ENCODE data around the gene OTOA. TPM values are rescaled to one million over a fixed set of nuclear protein-coding genes. Genes with fewer than 3 reads are reported as not detected.
"Not testable (repeated sequence)": the region's sequence is repeated elsewhere in the genome, so short reads cannot be mapped to it uniquely, and the experiment has no call there.

Gene OTOA
- total and polyA plus RNA-seq, 5 donors = 0.07 TPM; not detected in 4

- intact Hi-C loops (cut with DNase I); H3K4me3 ChIP-seq (ENCODE audit: low read length); H3K27me3 ChIP-seq (ENCODE audit: control insufficient read depth, insufficient read depth); H3K4me1 ChIP-seq (ENCODE audit: control insufficient read depth, insufficient read depth, low read length); H3K27ac ChIP-seq (ENCODE audit: low read length); H3K9me3 ChIP-seq (ENCODE audit: control insufficient read depth, low read length); DNase-seq; ATAC-seq: not testable (repeated sequence)
- WGBS = 98% methylated on average over 37 of the region's 37 CpGs
Measured at GRCh38 chr16:21629616-21630539, 33.9 kb upstream of the OTOA start.

DNA sequence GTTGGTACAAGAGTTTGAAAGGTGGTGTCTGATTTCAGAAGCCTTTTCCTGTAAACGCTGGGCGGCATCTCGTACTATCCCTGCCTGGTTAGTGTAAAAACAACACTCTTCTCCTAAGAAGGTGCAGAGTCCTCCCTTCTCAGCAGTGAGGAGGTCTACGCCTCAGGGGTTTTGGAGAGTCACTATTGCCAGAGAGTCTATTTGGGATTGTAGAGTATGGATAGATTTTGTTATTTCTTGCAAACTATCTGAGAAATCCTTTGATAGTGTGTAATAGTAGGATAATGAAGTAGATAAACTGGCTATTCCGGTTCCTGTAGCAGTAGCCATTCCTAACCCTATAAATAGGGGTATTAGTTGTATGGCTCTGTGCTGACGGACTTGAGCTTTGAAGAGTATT is 32.9 kb upstream of the OTOA start:
- H3K27me3 ChIP-seq (ENCODE audit: control insufficient read depth, insufficient read depth); H3K4me1 ChIP-seq (ENCODE audit: control insufficient read depth, insufficient read depth, low read length); ATAC-seq; H3K9me3 ChIP-seq (ENCODE audit: control insufficient read depth, low read length); DNase-seq; H3K4me3 ChIP-seq (ENCODE audit: low read length); H3K27ac ChIP-seq (ENCODE audit: low read length); intact Hi-C loops (cut with DNase I): not testable (repeated sequence)
- WGBS = 93% methylated on average over 6 of the region's 6 CpGs

DNA sequence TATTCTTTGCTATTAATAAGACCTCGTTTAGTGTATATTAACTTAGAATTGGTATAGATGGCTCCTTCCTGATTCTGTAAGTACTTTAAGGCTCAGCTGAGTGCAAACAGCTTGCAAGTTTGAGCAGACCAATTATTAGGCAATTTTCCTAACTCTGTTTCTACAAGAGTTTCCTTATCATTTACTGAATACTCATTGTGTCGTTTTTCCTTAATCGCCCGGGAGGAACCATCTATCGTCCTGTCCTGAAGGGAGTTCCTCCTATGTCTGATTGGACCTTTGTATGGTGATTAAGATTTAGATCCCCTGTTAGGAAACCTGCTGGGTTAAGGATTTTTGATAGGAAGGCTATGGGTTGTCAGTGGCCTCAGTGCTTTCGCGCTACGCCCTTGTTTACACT is 32.4 kb upstream of the OTOA start:
- intact Hi-C loops (cut with DNase I); ATAC-seq; H3K4me3 ChIP-seq (ENCODE audit: low read length); DNase-seq; H3K9me3 ChIP-seq (ENCODE audit: control insufficient read depth, low read length); H3K27ac ChIP-seq (ENCODE audit: low read length); H3K27me3 ChIP-seq (ENCODE audit: control insufficient read depth, insufficient read depth); H3K4me1 ChIP-seq (ENCODE audit: control insufficient read depth, insufficient read depth, low read length): not testable (repeated sequence)
- 77% methylated on average over 8 of the region's 8 CpGs for WGBS

- H3K27ac ChIP-seq (ENCODE audit: low read length); DNase-seq; H3K4me3 ChIP-seq (ENCODE audit: low read length); H3K4me1 ChIP-seq (ENCODE audit: control insufficient read depth, insufficient read depth, low read length); H3K27me3 ChIP-seq (ENCODE audit: control insufficient read depth, insufficient read depth); intact Hi-C loops (cut with DNase I); H3K9me3 ChIP-seq (ENCODE audit: control insufficient read depth, low read length); ATAC-seq: not testable (repeated sequence)
- WGBS = 87% methylated on average over 5 of the region's 5 CpGs
Measured at GRCh38 chr16:21631951-21632575, 31.7 kb upstream of the OTOA start.

- no peak overlapping the region for H3K4me3 ChIP-seq (ENCODE audit: low read length)
- H3K27ac ChIP-seq (ENCODE audit: low read length) = no peak overlapping the region
- intact Hi-C loops (cut with DNase I) = no loop called here
- DNase-seq (no peak), ATAC-seq (no peak)
- no peaks in the 10 kb centered on the region for H3K4me1 ChIP-seq (ENCODE audit: control insufficient read depth, insufficient read depth, low read length)
- H3K27me3 ChIP-seq (ENCODE audit: control insufficient read depth, insufficient read depth) = no peaks in the 10 kb centered on the region
- WGBS = 95% methylated on average over 5 of the region's 5 CpGs
- H3K9me3 ChIP-seq (ENCODE audit: control insufficient read depth, low read length) = no peaks in the 10 kb centered on the region
Measured at GRCh38 chr16:21634216-21634615, 29.6 kb upstream of the OTOA start.

- WGBS = 97% methylated on average over 9 of the region's 9 CpGs
- ATAC-seq; H3K9me3 ChIP-seq (ENCODE audit: control insufficient read depth, low read length); H3K4me1 ChIP-seq (ENCODE audit: control insufficient read depth, insufficient read depth, low read length); DNase-seq; H3K27ac ChIP-seq (ENCODE audit: low read length); H3K4me3 ChIP-seq (ENCODE audit: low read length); H3K27me3 ChIP-seq (ENCODE audit: control insufficient read depth, insufficient read depth): not testable (repeated sequence)
- intact Hi-C loops (cut with DNase I) = loop anchor here in 2 of 4 donors (5.0 kb wide), 2 partner anchors 33 to 53 kb away; no protein-coding TSS in a partner anchor
Measured at GRCh38 chr16:21635694-21636093, 28.1 kb upstream of the OTOA start.

GRCh38 chr16:21637032-21637968 is 26.5 kb upstream of the OTOA start:
- no peak for DNase-seq
- Histone ChIP-seq H3K27me3 (ENCODE audit: control insufficient read depth, insufficient read depth) (no peaks in the 10 kb centered on the region), H3K4me3 (ENCODE audit: low read length) (no peak overlapping the region), H3K9me3 (ENCODE audit: control insufficient read depth, low read length) (no peaks in the 10 kb centered on the region), H3K4me1 (ENCODE audit: control insufficient read depth, insufficient read depth, low read length) (peaks cover 3% of the 10 kb centered on the region), H3K27ac (ENCODE audit: low read length) (no peak overlapping the region)
- no peak for ATAC-seq
- intact Hi-C loops (cut with DNase I) = loop anchor here in 2 of 4 donors (5.0 kb wide), 2 partner anchors 35 to 55 kb away; no protein-coding TSS in a partner anchor
- 95% methylated on average over 37 of the region's 37 CpGs for WGBS

GRCh38 chr16:21638573-21638975 is 25.2 kb upstream of the OTOA start:
- no peak for DNase-seq
- Histone ChIP-seq H3K4me1 (ENCODE audit: control insufficient read depth, insufficient read depth, low read length) (peaks cover 3% of the 10 kb centered on the region), H3K27ac (ENCODE audit: low read length) (no peak overlapping the region), H3K9me3 (ENCODE audit: control insufficient read depth, low read length) (no peaks in the 10 kb centered on the region), H3K4me3 (ENCODE audit: low read length) (no peak overlapping the region), H3K27me3 (ENCODE audit: control insufficient read depth, insufficient read depth) (no peaks in the 10 kb centered on the region)
- WGBS = 70% methylated on average over 4 of the region's 4 CpGs
- intact Hi-C loops (cut with DNase I) = loop anchor here in 2 of 4 donors (5.0 kb wide), 2 partner anchors 36 to 56 kb away; no protein-coding TSS in a partner anchor
- ATAC-seq = no peak

DNA sequence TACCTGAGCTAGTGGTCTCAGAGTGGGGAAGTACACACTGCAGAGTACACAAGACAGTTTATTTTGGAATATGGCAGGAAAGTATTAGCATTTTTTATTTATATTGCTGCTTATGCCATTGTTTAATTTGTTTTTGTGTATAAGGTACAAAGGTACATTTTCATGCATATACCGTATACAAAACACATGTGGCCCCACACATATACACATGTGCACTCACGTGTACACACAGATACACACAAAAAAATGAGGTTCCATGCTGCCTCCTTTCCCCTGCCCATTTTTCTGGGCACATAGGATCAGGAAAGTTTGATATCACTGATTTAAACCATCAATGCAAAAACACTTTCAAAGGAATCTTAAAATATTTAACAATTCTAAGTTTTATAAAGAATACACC is 24.3 kb upstream of the OTOA start:
- Histone ChIP-seq H3K27me3 (ENCODE audit: control insufficient read depth, insufficient read depth) (no peaks in the 10 kb centered on the region), H3K4me3 (ENCODE audit: low read length) (no peak overlapping the region), H3K4me1 (ENCODE audit: control insufficient read depth, insufficient read depth, low read length) (peaks cover 3% of the 10 kb centered on the region), H3K27ac (ENCODE audit: low read length) (no peak overlapping the region), H3K9me3 (ENCODE audit: control insufficient read depth, low read length) (no peaks in the 10 kb centered on the region)
- DNase-seq (no peak), ATAC-seq (no peak)
- 89% methylated on average over 2 of the region's 2 CpGs for WGBS
- intact Hi-C loops (cut with DNase I) = loop anchor here in 2 of 4 donors (5.0 kb wide), 2 partner anchors 37 to 57 kb away; no protein-coding TSS in a partner anchor

DNA sequence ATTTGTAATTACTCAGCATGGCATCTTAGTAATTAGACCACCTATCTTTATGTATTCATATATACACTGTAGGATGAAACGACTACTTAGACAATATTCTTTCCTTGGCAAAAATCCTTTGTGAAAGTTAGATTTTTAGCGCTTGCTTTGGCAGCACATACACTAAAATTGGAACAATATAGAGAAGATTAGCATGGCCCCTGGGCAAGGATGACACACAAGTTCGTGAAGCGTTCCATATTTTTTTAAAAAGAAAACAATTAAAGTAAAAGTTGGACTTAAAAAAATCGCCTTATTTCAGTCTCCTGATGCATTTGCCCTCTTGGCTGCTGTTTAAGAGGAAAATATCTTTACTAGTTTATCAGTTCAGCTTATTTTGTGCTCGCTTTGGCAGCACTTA is 21.9 kb upstream of the OTOA start:
- no peak overlapping the region for H3K4me3 ChIP-seq (ENCODE audit: low read length)
- peaks cover 5% of the 10 kb centered on the region for H3K4me1 ChIP-seq (ENCODE audit: control insufficient read depth, insufficient read depth, low read length)
- H3K9me3 ChIP-seq (ENCODE audit: control insufficient read depth, low read length) = no peaks in the 10 kb centered on the region
- WGBS = 54% methylated on average over 6 of the region's 6 CpGs
- DNase-seq (no peak), ATAC-seq (no peak)
- H3K27ac ChIP-seq (ENCODE audit: low read length) = no peak overlapping the region
- H3K27me3 ChIP-seq (ENCODE audit: control insufficient read depth, insufficient read depth) = no peaks in the 10 kb centered on the region
- intact Hi-C loops (cut with DNase I) = loop anchor here in 1 of 4 donors (5.0 kb wide), 1 partner anchor 55 kb away; no protein-coding TSS in a partner anchor

All from right cardiac atrium (tissue), 5 donors.